DOHH2 (cell line): ENCODE measurements around the gene MIEF1.

Source experiments
- H3F3A ChIP-seq: fragments of 200-600 bp; sonication (generic), shearing (Covaris generic); 2 replicates; pipeline ENCODE4 v1.6.0; 2016; ENCODE audit warnings: antibody characterized with exemption, mild to moderate bottlenecking; ENCODE audit not compliant: control insufficient read depth, insufficient read depth
- H3K27ac ChIP-seq: fragments of 200-600 bp; sonication (generic); 2 replicates; pipeline ENCODE4 v1.5.1; 2014; ENCODE audit warnings: low read depth, mild to moderate bottlenecking, low read length, moderate library complexity
- H3K27me3 ChIP-seq: fragments of 200-600 bp; sonication (generic); 2 replicates; pipeline ENCODE4 v1.6.1; 2014; ENCODE audit warnings: mild to moderate bottlenecking, low read length, mixed read lengths; ENCODE audit not compliant: control insufficient read depth
- H3K36me3 ChIP-seq: fragments of 200-600 bp; sonication (generic); 2 replicates; pipeline ENCODE4 v1.6.1; 2014; ENCODE audit warnings: mild to moderate bottlenecking, low read length, moderate library complexity, mixed read lengths; ENCODE audit not compliant: control insufficient read depth
- H3K4me1 ChIP-seq: fragments of 200-600 bp; sonication (generic); 2 replicates; pipeline ENCODE4 v1.6.1; 2014; ENCODE audit warnings: mild to moderate bottlenecking, low read length, mixed read lengths; ENCODE audit not compliant: control insufficient read depth
- H3K4me2 ChIP-seq: fragments of 200-600 bp; sonication (generic); 2 replicates; pipeline ENCODE4 v1.6.0; 2014; ENCODE audit warnings: mild to moderate bottlenecking, low read length, moderate library complexity
- H3K4me3 ChIP-seq: fragments of 200-600 bp; sonication (generic); 2 replicates; pipeline ENCODE4 v1.5.1; 2014; ENCODE audit warnings: mild to moderate bottlenecking, low read length, mixed read lengths
- H3K79me2 ChIP-seq: fragments of 200-600 bp; sonication (generic); 2 replicates; pipeline ENCODE4 v1.6.1; 2014; ENCODE audit warnings: mild to moderate bottlenecking, low read length, mixed read lengths; ENCODE audit not compliant: control insufficient read depth
- H3K9me2 ChIP-seq: fragments of 200-600 bp; sonication (generic); replicated peaks from 2 replicates; pipeline ENCODE4 v1.6.1; 2014; ENCODE audit warnings: mild to moderate bottlenecking, low read length, mixed read lengths; ENCODE audit not compliant: control insufficient read depth
- H3K9me3 ChIP-seq: fragments of 200-600 bp; sonication (generic); 2 replicates; pipeline ENCODE4 v1.6.1; 2014; ENCODE audit warnings: antibody characterized with exemption, low read length, mixed read lengths; ENCODE audit not compliant: control insufficient read depth, insufficient read depth
- H4K20me1 ChIP-seq: fragments of 200-600 bp; sonication (generic); 2 replicates; pipeline ENCODE4 v1.6.0; 2014; ENCODE audit warnings: low read depth, mild to moderate bottlenecking, antibody characterized with exemption, low read length, moderate library complexity; ENCODE audit not compliant: control insufficient read depth, insufficient read depth
- CTCF ChIP-seq: fragments of 200-600 bp; sonication (generic); IDR thresholded peaks from one replicate; pipeline ENCODE4 v1.5.1; 2014; ENCODE audit warnings: antibody characterized with exemption, mild to moderate bottlenecking, low read depth, low read length; ENCODE audit not compliant: poor library complexity, severe bottlenecking
- EZH2phosphoT487 ChIP-seq: fragments of 200-600 bp; sonication (generic); IDR thresholded peaks from 2 replicates; pipeline ENCODE4 v1.6.1; 2017; ENCODE audit warnings: borderline replicate concordance, mild to moderate bottlenecking, antibody characterized with exemption, low read length, moderate library complexity, mixed read lengths

MIEF1 gene

DNA sequence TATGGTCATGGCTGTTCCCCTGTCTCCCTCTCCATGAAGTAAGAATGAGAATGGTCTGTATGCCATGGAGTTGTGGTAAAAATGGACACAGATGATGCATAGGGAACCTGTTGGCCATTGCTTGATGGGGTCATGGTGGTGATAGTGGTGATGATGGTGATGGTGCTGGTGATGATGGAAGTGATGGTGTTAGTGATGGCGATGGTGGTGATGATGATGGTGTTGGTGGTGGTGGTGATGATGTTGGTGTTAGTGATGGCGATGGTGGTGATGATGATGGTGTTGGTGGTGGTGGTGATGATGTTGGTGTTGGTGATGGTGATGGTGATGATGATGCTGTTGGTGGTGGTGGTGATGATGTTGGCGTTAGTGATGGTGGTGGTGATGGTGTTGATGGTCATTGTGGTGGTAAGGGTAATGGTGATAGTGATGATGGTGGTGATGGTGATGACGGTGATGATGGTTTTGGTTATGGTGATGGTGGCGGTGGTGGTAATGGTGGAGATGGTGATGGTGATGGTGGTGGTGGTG is 63.4 kb downstream of the MIEF1 start:
- Histone ChIP-seq H3K4me1 (peaks cover 10% of the 10 kb centered on the region), H3F3A (no peaks in the 10 kb centered on the region), H3K9me3 (no peaks in the 10 kb centered on the region; the same call in 1 of the 2 replicates), H3K36me3 (no peaks in the 10 kb centered on the region), H3K79me2 (no peaks in the 10 kb centered on the region), H3K9me2 (no peaks in the 10 kb centered on the region), H4K20me1 (no peaks in the 10 kb centered on the region), H3K27me3 (no peaks in the 10 kb centered on the region), H3K4me2 (no peak overlapping the region), H3K4me3 (no peak overlapping the region), H3K27ac (no peak overlapping the region)
- no peak for TF ChIP-seq EZH2phosphoT487
- no peak for TF ChIP-seq CTCF

GRCh38 chr22:39567135-39567946 is 65.3 kb downstream of the MIEF1 start:
- TF ChIP-seq CTCF (no peak), EZH2phosphoT487 (no peak)

More at GRCh38 chr22:39567135-39567946, 65.3 kb downstream of the MIEF1 start:
- no peaks in the 10 kb centered on the region for H4K20me1 ChIP-seq
- H3K36me3 ChIP-seq = no peaks in the 10 kb centered on the region
- H3K4me1 ChIP-seq = peaks cover 10% of the 10 kb centered on the region
- H3K4me3 ChIP-seq = no peak overlapping the region
- no peaks in the 10 kb centered on the region for H3K79me2 ChIP-seq
- H3K9me3 ChIP-seq = no peaks in the 10 kb centered on the region; the same call in 1 of the 2 replicates
- H3F3A ChIP-seq = no peaks in the 10 kb centered on the region
- no peaks in the 10 kb centered on the region for H3K27me3 ChIP-seq
- H3K9me2 ChIP-seq = no peaks in the 10 kb centered on the region
- no peak overlapping the region for H3K27ac ChIP-seq
- H3K4me2 ChIP-seq = peak overlapping the region; percentile 45
